Peyer's patch (tissue), 4 donors: ENCODE results near the gene FAM170B.

Experiments
- CTCF ChIP-seq, 6 experiments: fragments of 450-650 bp in 4 of 6; fragments of 200-600 bp in 2 of 6; sonication (generic) in 1 of 6; IDR thresholded peaks; one replicate each; pipeline ENCODE4 v1.5.1; 2017 to 2019; ENCODE audit warnings: antibody characterized with exemption in 6 of 6, mild to moderate bottlenecking in 3 of 6, moderate library complexity in 1 of 6
- POLR2A ChIP-seq, 2 donors: fragments of 450-650 bp; IDR thresholded peaks; one replicate each; pipeline ENCODE4 v1.5.1; 2017; ENCODE audit warnings: antibody characterized with exemption in 2 of 2, mild to moderate bottlenecking in 2 of 2, moderate library complexity in 2 of 2

GRCh38 chr10:49165259-49165658 is 31.4 kb upstream of the FAM170B start:
- no peak for TF ChIP-seq CTCF (IDR thresholded peaks at IDR 0.05)
- no peak for TF ChIP-seq POLR2A (IDR thresholded peaks at IDR 0.05)
